ENCODE results near the gene TMEM144. TPM values are rescaled to one million over a fixed set of nuclear protein-coding genes. Genes with fewer than 3 reads are reported as not detected.

TMEM144 gene
- total and polyA plus RNA-seq, 5 donors = 6.9 to 18.3 (median 13.1) TPM

DNA sequence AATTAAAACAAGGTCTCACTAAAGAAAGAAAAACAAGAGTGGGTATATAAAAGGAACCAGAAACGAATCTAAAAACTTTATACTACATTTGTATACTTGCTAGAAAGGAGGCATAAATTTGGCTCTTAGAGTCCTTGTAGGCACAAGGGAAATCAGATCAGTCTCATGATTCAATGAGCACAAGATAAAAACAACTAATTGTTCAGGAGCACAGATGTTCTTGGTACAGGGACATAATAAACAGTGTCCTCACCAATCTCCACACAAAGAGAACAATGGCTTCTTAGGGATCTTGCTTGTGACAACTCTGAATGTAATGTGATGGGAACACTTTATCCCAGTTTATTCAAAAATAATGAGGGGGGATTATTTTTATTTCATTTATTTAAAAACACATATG lies 28.3 kb downstream of the TMEM144 start:
- H3K4me3 ChIP-seq (ENCODE audit: low read length) = no peak overlapping the region
- no peak overlapping the region for H3K27ac ChIP-seq (ENCODE audit: low read length)
- 88% methylated on average over 1 of the region's 1 CpG for WGBS
- H3K4me1 ChIP-seq (ENCODE audit: control insufficient read depth, insufficient read depth, low read length) = no peaks in the 10 kb centered on the region
- intact Hi-C loops (cut with DNase I) = no loop called here
- ATAC-seq = no peak
- H3K9me3 ChIP-seq (ENCODE audit: control insufficient read depth, low read length) = no peaks in the 10 kb centered on the region
- H3K27me3 ChIP-seq (ENCODE audit: control insufficient read depth, insufficient read depth) = no peaks in the 10 kb centered on the region
- DNase-seq = no peak

GRCh38 chr4:158239196-158239595 lies 28.9 kb downstream of the TMEM144 start:
- Histone ChIP-seq H3K4me1 (ENCODE audit: control insufficient read depth, insufficient read depth, low read length) (no peaks in the 10 kb centered on the region), H3K4me3 (ENCODE audit: low read length) (no peak overlapping the region), H3K27me3 (ENCODE audit: control insufficient read depth, insufficient read depth) (no peaks in the 10 kb centered on the region), H3K27ac (ENCODE audit: low read length) (no peak overlapping the region), H3K9me3 (ENCODE audit: control insufficient read depth, low read length) (no peaks in the 10 kb centered on the region)
- intact Hi-C loops (cut with DNase I) = no loop called here
- DNase-seq = no peak
- no peak for ATAC-seq
- WGBS = 88% methylated on average over 2 of the region's 2 CpGs

GRCh38 chr4:158243071-158243470 lies 32.8 kb downstream of the TMEM144 start:
- H3K4me1 ChIP-seq (ENCODE audit: control insufficient read depth, insufficient read depth, low read length) = no peaks in the 10 kb centered on the region
- no peaks in the 10 kb centered on the region for H3K27me3 ChIP-seq (ENCODE audit: control insufficient read depth, insufficient read depth)
- no peaks in the 10 kb centered on the region for H3K9me3 ChIP-seq (ENCODE audit: control insufficient read depth, low read length)
- DNase-seq (no peak), ATAC-seq (peak in 1 of 2 donors; percentile 69)
- H3K27ac ChIP-seq (ENCODE audit: low read length) = no peak overlapping the region
- no peak overlapping the region for H3K4me3 ChIP-seq (ENCODE audit: low read length)
- intact Hi-C loops (cut with DNase I) = no loop called here

- Histone ChIP-seq H3K27me3 (ENCODE audit: control insufficient read depth, insufficient read depth) (no peaks in the 10 kb centered on the region), H3K4me3 (ENCODE audit: low read length) (no peak overlapping the region), H3K9me3 (ENCODE audit: control insufficient read depth, low read length) (no peaks in the 10 kb centered on the region), H3K4me1 (ENCODE audit: control insufficient read depth, insufficient read depth, low read length) (peaks cover 5% of the 10 kb centered on the region), H3K27ac (ENCODE audit: low read length) (no peak overlapping the region)
- peak in 1 of 3 donors; percentile 12 for DNase-seq
- intact Hi-C loops (cut with DNase I) = loop anchor here in 3 of 4 donors (5.0 to 10.0 kb wide), 4 partner anchors 56 to 374 kb away; no protein-coding TSS in a partner anchor
- ATAC-seq = peak; percentile 64 to 78
- 46% methylated on average over 2 of the region's 2 CpGs for WGBS
Measured at GRCh38 chr4:158250321-158250720, 40.0 kb downstream of the TMEM144 start.

DNA sequence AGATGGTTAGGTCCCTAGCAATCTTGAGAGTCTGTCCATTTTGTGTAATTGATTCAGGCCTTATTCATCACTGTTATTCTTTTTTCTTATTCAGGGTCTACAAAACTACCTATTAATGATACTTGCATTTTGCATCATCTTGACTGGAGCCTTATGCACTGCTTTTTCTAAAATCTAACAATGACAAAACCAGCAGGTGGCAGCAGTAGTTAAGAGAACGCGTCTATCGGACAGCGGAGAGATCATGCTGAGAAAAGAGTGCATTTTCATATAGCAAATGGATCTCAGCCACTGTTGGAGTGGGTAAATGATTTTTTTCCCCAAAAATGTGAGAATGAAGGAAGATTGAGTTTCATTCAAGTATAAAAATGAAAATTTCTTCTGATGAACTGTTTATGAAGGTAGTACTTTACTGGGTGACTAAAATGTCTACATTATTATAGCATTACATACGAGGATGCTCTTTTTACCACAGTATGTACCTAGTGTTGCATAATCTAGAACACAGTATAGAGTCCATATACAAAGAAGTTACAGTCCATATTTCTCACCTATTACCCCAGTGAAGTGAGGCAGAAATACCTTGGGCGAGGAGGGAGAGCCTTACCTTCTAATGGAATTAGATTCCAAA lies 43.2 kb downstream of the TMEM144 start:
- peaks cover 5% of the 10 kb centered on the region for H3K4me1 ChIP-seq (ENCODE audit: control insufficient read depth, insufficient read depth, low read length)
- ATAC-seq = peak; percentile 68 to 70
- H3K9me3 ChIP-seq (ENCODE audit: control insufficient read depth, low read length) = no peaks in the 10 kb centered on the region
- 34% methylated on average over 6 of the region's 6 CpGs for WGBS
- peak in 1 of 3 donors; percentile 20 for DNase-seq
- no peak overlapping the region for H3K4me3 ChIP-seq (ENCODE audit: low read length)
- no peaks in the 10 kb centered on the region for H3K27me3 ChIP-seq (ENCODE audit: control insufficient read depth, insufficient read depth)
- H3K27ac ChIP-seq (ENCODE audit: low read length) = no peak overlapping the region
- intact Hi-C loops (cut with DNase I) = loop anchor here in 3 of 4 donors (5.0 to 10.0 kb wide), 4 partner anchors 59 to 371 kb away; no protein-coding TSS in a partner anchor

- Histone ChIP-seq H3K4me1 (ENCODE audit: control insufficient read depth, insufficient read depth, low read length) (peaks cover 5% of the 10 kb centered on the region), H3K27ac (ENCODE audit: low read length) (no peak overlapping the region), H3K27me3 (ENCODE audit: control insufficient read depth, insufficient read depth) (no peaks in the 10 kb centered on the region), H3K9me3 (ENCODE audit: control insufficient read depth, low read length) (no peaks in the 10 kb centered on the region), H3K4me3 (ENCODE audit: low read length) (no peak overlapping the region)
- no peak for ATAC-seq
- intact Hi-C loops (cut with DNase I) = loop anchor here in 3 of 4 donors (5.0 to 10.0 kb wide), 4 partner anchors 59 to 371 kb away; no protein-coding TSS in a partner anchor
- no peak for DNase-seq
- 91% methylated on average over 2 of the region's 2 CpGs for WGBS
Measured at GRCh38 chr4:158254292-158254691, 44.0 kb downstream of the TMEM144 start.

DNA sequence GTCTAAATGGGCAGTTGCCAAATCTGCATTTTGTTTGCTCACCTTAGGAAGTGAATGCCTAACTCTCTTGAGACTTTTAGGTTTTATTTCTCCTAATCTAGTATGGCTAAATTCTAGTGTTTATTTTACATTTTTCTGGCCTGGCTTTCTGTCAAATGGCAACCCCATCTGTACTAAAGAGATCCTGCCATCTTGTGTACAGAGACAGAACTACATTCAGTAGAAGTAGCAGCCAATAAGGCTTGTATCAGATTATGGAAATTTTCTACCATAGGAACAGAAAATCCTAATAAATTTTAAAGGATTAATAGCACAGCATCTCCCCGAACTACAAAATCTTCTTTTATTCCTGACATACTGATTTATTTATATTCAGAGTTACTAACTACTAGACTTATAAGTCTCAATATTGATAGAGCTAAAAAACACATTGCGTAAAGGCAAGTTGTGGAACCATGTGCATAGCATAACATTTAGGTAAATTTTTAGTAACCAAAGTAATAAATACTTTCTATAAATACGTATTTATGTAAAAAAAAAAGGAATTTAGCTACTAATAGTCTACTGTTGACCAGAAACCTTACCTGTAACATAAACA lies 45.5 kb downstream of the TMEM144 start:
- 35% methylated on average over 3 of the region's 3 CpGs for WGBS
- peak; percentile 57 to 73 for ATAC-seq
- H3K4me1 ChIP-seq (ENCODE audit: control insufficient read depth, insufficient read depth, low read length) = peaks cover 2% of the 10 kb centered on the region
- DNase-seq = no peak
- intact Hi-C loops (cut with DNase I) = loop anchor here in 3 of 4 donors (10.0 kb wide), 2 partner anchors 61 to 369 kb away; no protein-coding TSS in a partner anchor
- no peaks in the 10 kb centered on the region for H3K9me3 ChIP-seq (ENCODE audit: control insufficient read depth, low read length)
- no peak overlapping the region for H3K27ac ChIP-seq (ENCODE audit: low read length)
- H3K4me3 ChIP-seq (ENCODE audit: low read length) = no peak overlapping the region
- no peaks in the 10 kb centered on the region for H3K27me3 ChIP-seq (ENCODE audit: control insufficient read depth, insufficient read depth)

DNA sequence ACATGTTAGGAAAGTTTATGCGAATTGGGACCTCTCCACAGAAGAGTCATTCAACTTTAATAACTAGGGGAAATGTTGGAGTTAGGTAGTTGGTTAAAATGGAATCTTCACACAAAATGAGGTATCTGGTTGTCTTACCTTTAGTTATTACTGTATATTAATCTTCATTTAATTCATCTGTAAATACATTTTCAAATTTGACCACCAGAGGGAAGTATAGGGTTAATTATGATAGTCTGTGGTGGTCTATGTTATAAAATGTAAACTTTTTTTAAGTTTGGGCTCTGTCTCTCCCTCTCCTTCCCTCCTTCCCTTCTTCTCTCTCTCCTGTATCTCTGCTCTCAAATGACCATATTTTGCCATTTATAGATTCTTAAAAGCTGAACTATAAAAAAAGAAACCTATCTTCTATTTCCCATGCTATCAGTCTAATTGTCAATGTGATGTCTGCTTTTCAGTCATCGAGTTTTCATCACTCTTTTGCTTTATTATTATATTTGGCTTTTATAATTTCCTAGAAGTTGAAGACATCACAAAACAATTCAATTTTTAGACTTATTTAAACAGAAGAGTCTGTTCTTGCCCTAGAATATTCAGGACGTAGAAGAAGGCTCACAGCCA lies 49.8 kb downstream of the TMEM144 start:
- Histone ChIP-seq H3K27me3 (ENCODE audit: control insufficient read depth, insufficient read depth) (no peaks in the 10 kb centered on the region), H3K4me3 (ENCODE audit: low read length) (no peak overlapping the region), H3K9me3 (ENCODE audit: control insufficient read depth, low read length) (no peaks in the 10 kb centered on the region), H3K4me1 (ENCODE audit: control insufficient read depth, insufficient read depth, low read length) (no peaks in the 10 kb centered on the region), H3K27ac (ENCODE audit: low read length) (no peak overlapping the region)
- intact Hi-C loops (cut with DNase I) = loop anchor here in 3 of 4 donors (10.0 kb wide), 2 partner anchors 65 to 365 kb away; no protein-coding TSS in a partner anchor
- ATAC-seq (no peak), DNase-seq (no peak)
- WGBS = 37% methylated on average over 3 of the region's 3 CpGs

- H3K27me3 ChIP-seq (ENCODE audit: control insufficient read depth, insufficient read depth) = no peaks in the 10 kb centered on the region
- H3K4me1 ChIP-seq (ENCODE audit: control insufficient read depth, insufficient read depth, low read length) = no peaks in the 10 kb centered on the region
- no peak overlapping the region for H3K27ac ChIP-seq (ENCODE audit: low read length)
- ATAC-seq = no peak
- WGBS = 88% methylated on average over 4 of the region's 4 CpGs
- intact Hi-C loops (cut with DNase I) = no loop called here
- no peaks in the 10 kb centered on the region for H3K9me3 ChIP-seq (ENCODE audit: control insufficient read depth, low read length)
- H3K4me3 ChIP-seq (ENCODE audit: low read length) = no peak overlapping the region
- no peak for DNase-seq
Measured at GRCh38 chr4:158261480-158261879, 51.2 kb downstream of the TMEM144 start.

- Histone ChIP-seq H3K27ac (ENCODE audit: low read length) (no peak overlapping the region), H3K9me3 (ENCODE audit: control insufficient read depth, low read length) (no peaks in the 10 kb centered on the region), H3K4me1 (ENCODE audit: control insufficient read depth, insufficient read depth, low read length) (no peaks in the 10 kb centered on the region), H3K27me3 (ENCODE audit: control insufficient read depth, insufficient read depth) (no peaks in the 10 kb centered on the region), H3K4me3 (ENCODE audit: low read length) (no peak overlapping the region)
- ATAC-seq (no peak), DNase-seq (no peak)
- intact Hi-C loops (cut with DNase I) = no loop called here
- WGBS = 75% methylated on average over 2 of the region's 2 CpGs
Measured at GRCh38 chr4:158268553-158268952, 58.3 kb downstream of the TMEM144 start.

DNA sequence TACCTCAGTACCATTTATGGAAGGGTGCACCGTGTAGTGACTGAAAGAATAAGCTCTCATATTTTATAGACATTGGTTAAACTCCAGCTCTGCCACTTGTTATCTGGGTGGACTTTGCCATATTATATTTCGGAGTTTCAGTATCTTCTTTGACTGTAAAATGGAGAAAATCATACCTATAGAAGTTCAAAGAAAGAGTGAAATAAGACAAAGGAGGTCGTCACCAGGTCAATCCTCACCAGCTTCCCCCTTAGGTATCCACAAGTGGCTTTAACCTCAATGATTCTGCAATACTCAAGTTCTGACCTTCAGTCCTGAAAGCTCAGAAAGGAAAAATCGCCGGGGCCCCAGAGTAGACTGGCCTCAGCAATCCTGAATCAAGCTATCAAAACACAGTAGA lies 64.3 kb downstream of the TMEM144 start:
- DNase-seq (no peak), ATAC-seq (no peak)
- WGBS = 88% methylated on average over 5 of the region's 5 CpGs
- Histone ChIP-seq H3K4me3 (ENCODE audit: low read length) (no peak overlapping the region), H3K27me3 (ENCODE audit: control insufficient read depth, insufficient read depth) (no peaks in the 10 kb centered on the region), H3K27ac (ENCODE audit: low read length) (no peak overlapping the region), H3K4me1 (ENCODE audit: control insufficient read depth, insufficient read depth, low read length) (no peaks in the 10 kb centered on the region), H3K9me3 (ENCODE audit: control insufficient read depth, low read length) (no peaks in the 10 kb centered on the region)
- intact Hi-C loops (cut with DNase I) = no loop called here

All from right cardiac atrium (tissue), 5 donors.